ENCODE results near the gene SLC9B1.
"Not testable (repeated sequence)": the region's sequence is repeated elsewhere in the genome, so short reads cannot be mapped to it uniquely, and the experiment has no call there.

The SLC9B1 gene

GRCh38 chr4:102877477-102878106 lies 141.9 kb downstream of the SLC9B1 start:
- not testable (repeated sequence) for DNase-seq, ATAC-seq

- ATAC-seq: no peak
- no peak for DNase-seq
Observed at GRCh38 chr4:102871772-102872171, 147.7 kb downstream of the SLC9B1 start.

- ATAC-seq (no peak), DNase-seq (no peak)
Observed at GRCh38 chr4:102869569-102870197, 149.8 kb downstream of the SLC9B1 start.

GRCh38 chr4:102868781-102869568 lies 150.5 kb downstream of the SLC9B1 start, which contains the start of gene CISD2:
Gene CISD2 (plus strand): TSS chr4:102868992. CDS start chr4:102869085, 93 bp downstream.
- ATAC-seq (peak; percentile 93), DNase-seq (peak; percentile 94)

- ATAC-seq: no peak
- peak; percentile 50 for DNase-seq
Observed at GRCh38 chr4:102868153-102868780, 151.2 kb downstream of the SLC9B1 start.

GRCh38 chr4:102867278-102868152 lies 152.0 kb downstream of the SLC9B1 start:
- DNase-seq: no peak

GRCh38 chr4:102865327-102865726 lies 154.2 kb downstream of the SLC9B1 start:
- not testable (repeated sequence) for ATAC-seq, DNase-seq

More at GRCh38 chr4:102867278-102868152, 152.0 kb downstream of the SLC9B1 start:
- ATAC-seq: no peak

GRCh38 chr4:102862747-102863146 lies 156.8 kb downstream of the SLC9B1 start:
- DNase-seq (no peak), ATAC-seq (no peak)

GRCh38 chr4:102862016-102862415 lies 157.5 kb downstream of the SLC9B1 start:
- ATAC-seq (no peak), DNase-seq (no peak)

- ATAC-seq: no peak
Observed at GRCh38 chr4:102860611-102861324, 158.7 kb downstream of the SLC9B1 start.

GRCh38 chr4:102858828-102859464 lies 160.6 kb downstream of the SLC9B1 start:
- no peak for DNase-seq
- no peak for ATAC-seq

More at GRCh38 chr4:102860611-102861324, 158.7 kb downstream of the SLC9B1 start:
- no peak for DNase-seq
